Measurements from ENCODE around the gene HIVEP3. TPM values are rescaled to one million over a fixed set of nuclear protein-coding genes. Genes with fewer than 3 reads are reported as not detected.
"Not testable (repeated sequence)": the region's sequence is repeated elsewhere in the genome, so short reads cannot be mapped to it uniquely, and the experiment has no call there.

Gene HIVEP3
- polyA plus RNA-seq, 1 of the 3 experiments (the other 2 are of a cell fraction) = 6.4 TPM

DNA sequence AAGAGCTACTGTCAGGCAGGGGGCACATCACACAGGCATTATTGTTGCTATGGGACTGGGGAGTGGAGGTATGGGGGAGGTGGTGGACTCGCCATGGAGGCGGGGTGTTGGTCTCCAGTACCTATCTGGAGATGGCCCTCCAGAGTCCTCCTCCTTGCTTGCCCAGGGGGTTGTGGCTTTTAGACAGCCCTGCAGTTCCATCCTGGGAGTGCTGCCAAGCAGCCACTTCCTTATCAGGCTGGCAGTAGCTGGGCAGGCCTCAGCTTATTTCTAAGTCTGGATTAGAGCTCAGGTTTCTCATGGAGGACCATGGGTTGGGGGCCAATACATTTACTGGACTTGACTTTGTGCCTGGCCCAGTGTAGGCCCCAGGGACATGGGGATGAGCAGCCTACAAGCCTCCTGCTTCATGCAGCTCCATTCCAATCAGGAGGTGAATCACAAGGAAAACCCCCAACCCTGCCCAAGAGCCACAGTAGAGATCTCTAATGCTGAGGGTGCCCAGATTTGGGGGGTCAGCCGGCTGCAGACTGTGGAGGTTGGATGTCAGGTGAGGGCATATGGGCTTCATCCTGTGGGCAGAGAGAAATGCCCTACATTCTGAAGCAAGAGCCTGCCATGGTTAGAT lies 223.5 kb downstream of the HIVEP3 start (continued):
- TF ChIP-seq, protein P1, sequence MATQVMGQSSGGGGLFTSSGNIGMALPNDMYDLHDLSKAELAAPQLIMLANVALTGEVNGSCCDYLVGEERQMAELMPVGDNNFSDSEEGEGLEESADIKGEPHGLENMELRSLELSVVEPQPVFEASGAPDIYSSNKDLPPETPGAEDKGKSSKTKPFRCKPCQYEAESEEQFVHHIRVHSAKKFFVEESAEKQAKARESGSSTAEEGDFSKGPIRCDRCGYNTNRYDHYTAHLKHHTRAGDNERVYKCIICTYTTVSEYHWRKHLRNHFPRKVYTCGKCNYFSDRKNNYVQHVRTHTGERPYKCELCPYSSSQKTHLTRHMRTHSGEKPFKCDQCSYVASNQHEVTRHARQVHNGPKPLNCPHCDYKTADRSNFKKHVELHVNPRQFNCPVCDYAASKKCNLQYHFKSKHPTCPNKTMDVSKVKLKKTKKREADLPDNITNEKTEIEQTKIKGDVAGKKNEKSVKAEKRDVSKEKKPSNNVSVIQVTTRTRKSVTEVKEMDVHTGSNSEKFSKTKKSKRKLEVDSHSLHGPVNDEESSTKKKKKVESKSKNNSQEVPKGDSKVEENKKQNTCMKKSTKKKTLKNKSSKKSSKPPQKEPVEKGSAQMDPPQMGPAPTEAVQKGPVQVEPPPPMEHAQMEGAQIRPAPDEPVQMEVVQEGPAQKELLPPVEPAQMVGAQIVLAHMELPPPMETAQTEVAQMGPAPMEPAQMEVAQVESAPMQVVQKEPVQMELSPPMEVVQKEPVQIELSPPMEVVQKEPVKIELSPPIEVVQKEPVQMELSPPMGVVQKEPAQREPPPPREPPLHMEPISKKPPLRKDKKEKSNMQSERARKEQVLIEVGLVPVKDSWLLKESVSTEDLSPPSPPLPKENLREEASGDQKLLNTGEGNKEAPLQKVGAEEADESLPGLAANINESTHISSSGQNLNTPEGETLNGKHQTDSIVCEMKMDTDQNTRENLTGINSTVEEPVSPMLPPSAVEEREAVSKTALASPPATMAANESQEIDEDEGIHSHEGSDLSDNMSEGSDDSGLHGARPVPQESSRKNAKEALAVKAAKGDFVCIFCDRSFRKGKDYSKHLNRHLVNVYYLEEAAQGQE (IDR thresholded peaks at IDR 0.05; ENCODE audit: low read depth, low read length) = no peak
- TF ChIP-seq YY1 (IDR thresholded peaks at IDR 0.05; ENCODE audit: low read depth) = no peak
- no peak for TF ChIP-seq TAF1 (IDR thresholded peaks at IDR 0.05; ENCODE audit: borderline replicate concordance, low read depth, low read length)
- TF ChIP-seq EP300 (IDR thresholded peaks at IDR 0.05; ENCODE audit: borderline replicate concordance in 1 of 2, low read depth in 1 of 2, low read length in 1 of 2) = peak in 1 of 2 experiments; percentile 76; a peak in 2 of 4 replicates
- peak; percentile 60 for TF ChIP-seq CHD2 (IDR thresholded peaks at IDR 0.05; ENCODE audit: low read length, partially characterized antibody)
- TF ChIP-seq EZH2phosphoT487 (IDR thresholded peaks at IDR 0.05; ENCODE audit: borderline replicate concordance, low read depth) = no peak
- TF ChIP-seq NRF1 (IDR thresholded peaks at IDR 0.05; ENCODE audit: low read depth, low read length) = no peak
- peak; percentile 67 for TF ChIP-seq GATA2 (CRISPR knock-in tag; IDR thresholded peaks at IDR 0.05)

DNA sequence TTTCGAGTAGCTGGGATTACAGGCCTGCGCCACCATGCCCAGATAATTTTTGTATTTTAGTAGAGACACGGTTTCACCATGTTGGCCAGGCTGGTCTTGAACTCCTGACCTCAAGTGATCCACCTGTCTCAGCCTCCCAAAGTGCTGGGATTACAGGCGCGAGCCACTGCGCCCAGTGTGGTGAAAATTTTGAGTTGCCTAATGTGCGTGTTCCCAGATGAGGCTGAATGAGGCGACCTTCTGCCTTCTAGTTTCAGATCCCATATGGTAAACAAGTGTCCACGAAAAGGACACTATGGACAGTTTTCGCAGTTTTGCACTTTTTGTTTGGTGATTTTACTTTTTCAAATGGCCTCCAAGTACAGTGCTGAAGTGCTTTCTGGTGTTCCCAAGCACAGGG lies 226.8 kb downstream of the HIVEP3 start:
- H3K79me2 ChIP-seq (ENCODE audit: insufficient read depth); POLR2A ChIA-PET; H3K36me3 ChIP-seq (replicated peaks in 1 of 2; ENCODE audit: control insufficient read depth in 1 of 2, insufficient read depth in 2 of 2, low read length in 1 of 2); H3F3A ChIP-seq (replicated peaks; ENCODE audit: insufficient read depth); H3K9me2 ChIP-seq; H4K20me1 ChIP-seq (ENCODE audit: insufficient read depth); H3K4me3 ChIP-seq (ENCODE audit: low read depth in 2 of 2, low read length in 1 of 2); H3K9ac ChIP-seq; H3K9me3 ChIP-seq; H3K27ac ChIP-seq (ENCODE audit: low read depth in 2 of 2, low read length in 1 of 2); H2AFZ ChIP-seq (ENCODE audit: low read depth); H3K27me3 ChIP-seq (ENCODE audit: insufficient read depth); H3K4me2 ChIP-seq; DNase-seq: not testable (repeated sequence)
- CTCF ChIA-PET = interaction anchor here (1.4 kb wide), 1 partner anchor 10 kb away, joined by 4 read pairs; no protein-coding TSS in a partner anchor
- H3K4me1 ChIP-seq (ENCODE audit: control insufficient read depth in 1 of 2, insufficient read depth in 2 of 2, low read depth in 1 of 2, low read length in 1 of 2) = peaks cover 0 to 25% of the 10 kb centered on the region in 2 experiments; a peak in 2 of 4 replicates
- WGBS (ENCODE audit: low lambda C conversion rate) = 89% methylated on average over 10 of the region's 10 CpGs

DNA sequence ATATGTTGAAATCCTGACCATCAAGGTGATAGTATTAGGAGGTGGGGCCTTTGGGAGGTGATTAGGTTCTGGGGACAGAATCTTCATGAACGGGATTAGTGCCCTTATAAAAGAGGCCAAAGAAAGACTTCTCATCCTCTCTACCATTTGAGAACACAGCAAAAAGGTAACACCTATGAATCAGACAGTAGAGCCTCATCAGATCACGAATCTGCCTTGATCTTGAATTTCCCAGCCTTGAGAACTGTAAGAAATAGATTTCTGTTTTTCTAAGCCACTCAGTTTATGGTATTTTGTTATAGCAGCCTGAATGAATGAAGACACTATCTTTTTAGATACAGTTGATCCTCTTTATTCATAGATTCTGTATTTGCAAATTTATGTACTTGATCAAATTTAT lies 227.3 kb downstream of the HIVEP3 start:
- Histone ChIP-seq H3K9me3 (no peaks in the 10 kb centered on the region), H3K27ac (ENCODE audit: low read depth in 2 of 2, low read length in 1 of 2) (no peak overlapping the region), H3K36me3 (replicated peaks in 1 of 2; ENCODE audit: control insufficient read depth in 1 of 2, insufficient read depth in 2 of 2, low read length in 1 of 2) (no peaks in the 10 kb centered on the region), H3K4me1 (ENCODE audit: control insufficient read depth in 1 of 2, insufficient read depth in 2 of 2, low read depth in 1 of 2, low read length in 1 of 2) (peaks cover 0 to 20% of the 10 kb centered on the region in 2 experiments; a peak in 2 of 4 replicates), H3K4me3 (ENCODE audit: low read depth in 2 of 2, low read length in 1 of 2) (no peak overlapping the region), H3K79me2 (ENCODE audit: insufficient read depth) (no peaks in the 10 kb centered on the region), H3K27me3 (ENCODE audit: insufficient read depth) (no peaks in the 10 kb centered on the region), H4K20me1 (ENCODE audit: insufficient read depth) (no peaks in the 10 kb centered on the region), H3K9ac (no peak overlapping the region), H3K9me2 (no peaks in the 10 kb centered on the region), H3K4me2 (no peak overlapping the region), H2AFZ (ENCODE audit: low read depth) (no peak overlapping the region), H3F3A (replicated peaks; ENCODE audit: insufficient read depth) (no peaks in the 10 kb centered on the region)
- ChIA-PET POLR2A (no interaction called here), CTCF (no interaction called here)
- DNase-seq = no peak
- WGBS (ENCODE audit: low lambda C conversion rate) = 73% methylated on average over 2 of the region's 2 CpGs
- TF ChIP-seq GATA2 (CRISPR knock-in tag; IDR thresholded peaks at IDR 0.05) (no peak), NFIC (IDR thresholded peaks at IDR 0.05; ENCODE audit: borderline replicate concordance) (no peak), GABPA (IDR thresholded peaks at IDR 0.05; ENCODE audit: low read depth) (no peak), FOSL2 (IDR thresholded peaks at IDR 0.05; ENCODE audit: borderline replicate concordance, low read depth) (no peak), YY1 (IDR thresholded peaks at IDR 0.05; ENCODE audit: low read depth) (no peak)
- TF ChIP-seq, protein P2, sequence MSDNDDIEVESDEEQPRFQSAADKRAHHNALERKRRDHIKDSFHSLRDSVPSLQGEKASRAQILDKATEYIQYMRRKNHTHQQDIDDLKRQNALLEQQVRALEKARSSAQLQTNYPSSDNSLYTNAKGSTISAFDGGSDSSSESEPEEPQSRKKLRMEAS (IDR thresholded peaks at IDR 0.05; ENCODE audit: low read depth) = no peak
